ENCODE data around the gene REV3L.

DNA sequence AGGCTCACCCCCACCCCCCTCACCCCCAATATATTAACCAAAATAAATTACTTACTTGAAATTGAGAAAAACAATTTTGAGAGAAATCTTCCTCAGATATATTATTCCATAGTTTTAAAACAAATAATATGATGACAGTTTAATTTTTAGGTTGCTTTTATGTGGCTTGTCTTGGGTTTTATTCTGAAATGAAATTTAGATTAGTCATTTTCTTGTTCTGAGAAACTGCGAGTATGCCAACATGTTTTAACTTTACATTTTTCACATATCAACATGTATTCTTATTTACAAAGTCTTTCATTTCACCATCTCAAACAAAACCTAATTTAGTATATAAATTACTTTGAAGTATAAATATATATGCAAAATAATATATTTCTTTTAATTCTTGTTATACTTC, 11.1 kb downstream of the REV3L start:
- TF ChIP-seq, protein P1, sequence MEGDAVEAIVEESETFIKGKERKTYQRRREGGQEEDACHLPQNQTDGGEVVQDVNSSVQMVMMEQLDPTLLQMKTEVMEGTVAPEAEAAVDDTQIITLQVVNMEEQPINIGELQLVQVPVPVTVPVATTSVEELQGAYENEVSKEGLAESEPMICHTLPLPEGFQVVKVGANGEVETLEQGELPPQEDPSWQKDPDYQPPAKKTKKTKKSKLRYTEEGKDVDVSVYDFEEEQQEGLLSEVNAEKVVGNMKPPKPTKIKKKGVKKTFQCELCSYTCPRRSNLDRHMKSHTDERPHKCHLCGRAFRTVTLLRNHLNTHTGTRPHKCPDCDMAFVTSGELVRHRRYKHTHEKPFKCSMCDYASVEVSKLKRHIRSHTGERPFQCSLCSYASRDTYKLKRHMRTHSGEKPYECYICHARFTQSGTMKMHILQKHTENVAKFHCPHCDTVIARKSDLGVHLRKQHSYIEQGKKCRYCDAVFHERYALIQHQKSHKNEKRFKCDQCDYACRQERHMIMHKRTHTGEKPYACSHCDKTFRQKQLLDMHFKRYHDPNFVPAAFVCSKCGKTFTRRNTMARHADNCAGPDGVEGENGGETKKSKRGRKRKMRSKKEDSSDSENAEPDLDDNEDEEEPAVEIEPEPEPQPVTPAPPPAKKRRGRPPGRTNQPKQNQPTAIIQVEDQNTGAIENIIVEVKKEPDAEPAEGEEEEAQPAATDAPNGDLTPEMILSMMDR (IDR thresholded peaks at IDR 0.05), result no peak
- TF ChIP-seq POLR2AphosphoS5 (IDR thresholded peaks at IDR 0.05) (no peak), POLR2A (IDR thresholded peaks at IDR 0.05) (no peak), EP300 (IDR thresholded peaks at IDR 0.05) (no peak)
